Measurements from ENCODE around the gene PRPF6.

DNA sequence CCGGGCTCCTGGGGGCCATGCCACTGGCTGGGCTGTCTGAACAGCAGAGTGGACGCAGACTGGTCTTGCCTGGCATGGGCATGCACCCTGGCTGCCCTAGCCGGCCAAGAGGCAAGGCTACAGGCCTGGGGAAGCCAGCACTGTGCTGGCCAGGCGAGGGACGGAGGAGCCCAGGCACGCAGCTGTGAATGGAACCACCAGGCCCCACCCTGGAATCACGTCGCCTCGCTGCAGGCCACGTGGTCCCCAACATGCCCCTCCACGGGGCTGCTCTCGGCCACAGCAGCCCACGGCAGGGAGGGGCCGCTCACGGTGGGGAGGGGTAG, 28.8 kb upstream of the PRPF6 start:
- TF ChIP-seq, protein P1, sequence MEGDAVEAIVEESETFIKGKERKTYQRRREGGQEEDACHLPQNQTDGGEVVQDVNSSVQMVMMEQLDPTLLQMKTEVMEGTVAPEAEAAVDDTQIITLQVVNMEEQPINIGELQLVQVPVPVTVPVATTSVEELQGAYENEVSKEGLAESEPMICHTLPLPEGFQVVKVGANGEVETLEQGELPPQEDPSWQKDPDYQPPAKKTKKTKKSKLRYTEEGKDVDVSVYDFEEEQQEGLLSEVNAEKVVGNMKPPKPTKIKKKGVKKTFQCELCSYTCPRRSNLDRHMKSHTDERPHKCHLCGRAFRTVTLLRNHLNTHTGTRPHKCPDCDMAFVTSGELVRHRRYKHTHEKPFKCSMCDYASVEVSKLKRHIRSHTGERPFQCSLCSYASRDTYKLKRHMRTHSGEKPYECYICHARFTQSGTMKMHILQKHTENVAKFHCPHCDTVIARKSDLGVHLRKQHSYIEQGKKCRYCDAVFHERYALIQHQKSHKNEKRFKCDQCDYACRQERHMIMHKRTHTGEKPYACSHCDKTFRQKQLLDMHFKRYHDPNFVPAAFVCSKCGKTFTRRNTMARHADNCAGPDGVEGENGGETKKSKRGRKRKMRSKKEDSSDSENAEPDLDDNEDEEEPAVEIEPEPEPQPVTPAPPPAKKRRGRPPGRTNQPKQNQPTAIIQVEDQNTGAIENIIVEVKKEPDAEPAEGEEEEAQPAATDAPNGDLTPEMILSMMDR (conservative IDR thresholded peaks at IDR 0.05) = no peak
- no peak for TF ChIP-seq EZH2 (IDR thresholded peaks at IDR 0.05; ENCODE audit: low read depth)

Data from PC-9 (cell line).